HG02973 (cell line): ENCODE measurements around the gene RCAN2.

Experiments
- ATAC-seq: cut with Tn5 transposase; IDR thresholded peaks from one replicate; pipeline ENCODE4 v1.9.1; 2021; ENCODE audit warnings: moderate library complexity; ENCODE audit not compliant: unreplicated experiment

The RCAN2 gene

GRCh38 chr6:46491201-46491627, at the start of gene RCAN2:
RCAN2 (minus strand) TSS chr6:46491449.
- ATAC-seq, result peak; percentile 51

GRCh38 chr6:46539866-46540265, 48.6 kb upstream of the RCAN2 start:
- ATAC-seq, result no peak

GRCh38 chr6:46538800-46539480, 47.7 kb upstream of the RCAN2 start:
- no peak for ATAC-seq

GRCh38 chr6:46530896-46531295, 39.6 kb upstream of the RCAN2 start:
- no peak for ATAC-seq

- no peak for ATAC-seq
Measured at GRCh38 chr6:46528961-46529750, 37.9 kb upstream of the RCAN2 start.

GRCh38 chr6:46526607-46527006, 35.4 kb upstream of the RCAN2 start:
- no peak for ATAC-seq

GRCh38 chr6:46525583-46525982, 34.3 kb upstream of the RCAN2 start:
- no peak for ATAC-seq

GRCh38 chr6:46521464-46521971, 30.3 kb upstream of the RCAN2 start:
- no peak for ATAC-seq

- no peak for ATAC-seq
Measured at GRCh38 chr6:46517202-46517601, 26.0 kb upstream of the RCAN2 start.

- no peak for ATAC-seq
Measured at GRCh38 chr6:46513533-46513932, 22.3 kb upstream of the RCAN2 start.

GRCh38 chr6:46511320-46511719, 20.1 kb upstream of the RCAN2 start:
- ATAC-seq, result no peak

- ATAC-seq, result no peak
Measured at GRCh38 chr6:46510651-46511050, 19.4 kb upstream of the RCAN2 start.

GRCh38 chr6:46509981-46510510, 18.8 kb upstream of the RCAN2 start:
- no peak for ATAC-seq

- ATAC-seq, result no peak
Measured at GRCh38 chr6:46509063-46509462, 17.8 kb upstream of the RCAN2 start.

- no peak for ATAC-seq
Measured at GRCh38 chr6:46507426-46507825, 16.2 kb upstream of the RCAN2 start.

- ATAC-seq, result no peak
Measured at GRCh38 chr6:46505693-46506512, 14.7 kb upstream of the RCAN2 start.

- no peak for ATAC-seq
Measured at GRCh38 chr6:46504242-46504641, 13.0 kb upstream of the RCAN2 start.

- ATAC-seq, result no peak
Measured at GRCh38 chr6:46502486-46503119, 11.4 kb upstream of the RCAN2 start.

GRCh38 chr6:46501136-46502089, 10.2 kb upstream of the RCAN2 start:
- ATAC-seq, result no peak
